Measurements from ENCODE around the gene ZFP36L2.
"Not testable (repeated sequence)": the region's sequence is repeated elsewhere in the genome, so short reads cannot be mapped to it uniquely, and the experiment has no call there.

Gene ZFP36L2

GRCh38 chr2:43207553-43208300, 18.7 kb downstream of the ZFP36L2 start:
- no peak for DNase-seq (ENCODE audit: low read depth in 2 of 2)

GRCh38 chr2:43206602-43207001, 19.8 kb downstream of the ZFP36L2 start:
- DNase-seq (ENCODE audit: low read depth in 2 of 2) = no peak

GRCh38 chr2:43203373-43203772, 23.0 kb downstream of the ZFP36L2 start:
- no peak for DNase-seq (ENCODE audit: low read depth in 2 of 2)

- no peak for DNase-seq (ENCODE audit: low read depth in 2 of 2)
These were observed 24.1 kb downstream of the ZFP36L2 start for GRCh38 chr2:43202289-43202688.

GRCh38 chr2:43201497-43201896, 24.9 kb downstream of the ZFP36L2 start:
- DNase-seq (ENCODE audit: low read depth in 2 of 2) = no peak

- no peak for DNase-seq (ENCODE audit: low read depth in 2 of 2)
These were observed 25.4 kb downstream of the ZFP36L2 start for GRCh38 chr2:43201016-43201415.

- DNase-seq (ENCODE audit: low read depth in 2 of 2) = no peak
These were observed 26.6 kb downstream of the ZFP36L2 start for GRCh38 chr2:43199492-43200488.

- DNase-seq (ENCODE audit: low read depth in 2 of 2) = no peak
These were observed 28.1 kb downstream of the ZFP36L2 start for GRCh38 chr2:43198263-43198662.

- DNase-seq (ENCODE audit: low read depth in 2 of 2) = no peak
These were observed 28.9 kb downstream of the ZFP36L2 start for GRCh38 chr2:43197588-43197896.

GRCh38 chr2:43196768-43197587, 29.4 kb downstream of the ZFP36L2 start:
- DNase-seq (ENCODE audit: low read depth in 2 of 2) = no peak

- no peak for DNase-seq (ENCODE audit: low read depth in 2 of 2)
These were observed 32.1 kb downstream of the ZFP36L2 start for GRCh38 chr2:43194121-43194869.

- DNase-seq (ENCODE audit: low read depth in 2 of 2) = no peak
These were observed 32.7 kb downstream of the ZFP36L2 start for GRCh38 chr2:43193652-43194120.

- no peak for DNase-seq (ENCODE audit: low read depth in 2 of 2)
These were observed 33.4 kb downstream of the ZFP36L2 start for GRCh38 chr2:43192744-43193651.

- DNase-seq (ENCODE audit: low read depth in 2 of 2) = no peak
These were observed 34.4 kb downstream of the ZFP36L2 start for GRCh38 chr2:43191947-43192516.

- no peak for DNase-seq (ENCODE audit: low read depth in 2 of 2)
These were observed 35.9 kb downstream of the ZFP36L2 start for GRCh38 chr2:43190311-43191052.

GRCh38 chr2:43189861-43190260, 36.5 kb downstream of the ZFP36L2 start:
- not testable (repeated sequence) for DNase-seq (ENCODE audit: low read depth in 2 of 2)

GRCh38 chr2:43188561-43189386, 37.6 kb downstream of the ZFP36L2 start:
- DNase-seq (ENCODE audit: low read depth in 2 of 2) = no peak
